ENCODE measurements around the gene PRR27. TPM values are rescaled to one million over a fixed set of nuclear protein-coding genes. Genes with fewer than 3 reads are reported as not detected.

PRR27 gene
- total RNA-seq, 1 donor from 2014 or later, result not detected

GRCh38 chr4:70183168-70183939 lies 29.3 kb downstream of the PRR27 start:
- Histone ChIP-seq H3K4me1 (no peaks in the 10 kb centered on the region), H3K27ac (no peak overlapping the region), H3K9me3 (no peaks in the 10 kb centered on the region), H3K4me3 (no peak overlapping the region), H3K36me3 (no peaks in the 10 kb centered on the region), H3K27me3 (no peaks in the 10 kb centered on the region)
- intact Hi-C loops (cut with DNase I), result no loop called here
- TF ChIP-seq POLR2AphosphoS5 (IDR thresholded peaks at IDR 0.05; ENCODE audit: insufficient read depth in 1 of 2, low read depth in 1 of 2) (no peak), POLR2A (IDR thresholded peaks at IDR 0.05) (no peak)
- TF ChIP-seq, protein P1, sequence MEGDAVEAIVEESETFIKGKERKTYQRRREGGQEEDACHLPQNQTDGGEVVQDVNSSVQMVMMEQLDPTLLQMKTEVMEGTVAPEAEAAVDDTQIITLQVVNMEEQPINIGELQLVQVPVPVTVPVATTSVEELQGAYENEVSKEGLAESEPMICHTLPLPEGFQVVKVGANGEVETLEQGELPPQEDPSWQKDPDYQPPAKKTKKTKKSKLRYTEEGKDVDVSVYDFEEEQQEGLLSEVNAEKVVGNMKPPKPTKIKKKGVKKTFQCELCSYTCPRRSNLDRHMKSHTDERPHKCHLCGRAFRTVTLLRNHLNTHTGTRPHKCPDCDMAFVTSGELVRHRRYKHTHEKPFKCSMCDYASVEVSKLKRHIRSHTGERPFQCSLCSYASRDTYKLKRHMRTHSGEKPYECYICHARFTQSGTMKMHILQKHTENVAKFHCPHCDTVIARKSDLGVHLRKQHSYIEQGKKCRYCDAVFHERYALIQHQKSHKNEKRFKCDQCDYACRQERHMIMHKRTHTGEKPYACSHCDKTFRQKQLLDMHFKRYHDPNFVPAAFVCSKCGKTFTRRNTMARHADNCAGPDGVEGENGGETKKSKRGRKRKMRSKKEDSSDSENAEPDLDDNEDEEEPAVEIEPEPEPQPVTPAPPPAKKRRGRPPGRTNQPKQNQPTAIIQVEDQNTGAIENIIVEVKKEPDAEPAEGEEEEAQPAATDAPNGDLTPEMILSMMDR (IDR thresholded peaks at IDR 0.05), result no peak
- DNase-seq (ENCODE audit: extremely low spot score in 2 of 2), result no peak

GRCh38 chr4:70183940-70184246 lies 29.9 kb downstream of the PRR27 start:
- Histone ChIP-seq H3K4me1 (no peaks in the 10 kb centered on the region), H3K36me3 (no peaks in the 10 kb centered on the region), H3K27ac (no peak overlapping the region), H3K9me3 (no peaks in the 10 kb centered on the region), H3K4me3 (no peak overlapping the region), H3K27me3 (no peaks in the 10 kb centered on the region)
- intact Hi-C loops (cut with DNase I), result no loop called here
- no peak for DNase-seq (ENCODE audit: extremely low spot score in 2 of 2)
- TF ChIP-seq, protein P1 (IDR thresholded peaks at IDR 0.05), result no peak
- no peak for TF ChIP-seq POLR2A (IDR thresholded peaks at IDR 0.05)
- TF ChIP-seq POLR2AphosphoS5 (IDR thresholded peaks at IDR 0.05; ENCODE audit: insufficient read depth in 1 of 2, low read depth in 1 of 2), result no peak

GRCh38 chr4:70187216-70187615 lies 33.2 kb downstream of the PRR27 start:
- Histone ChIP-seq H3K4me1 (no peaks in the 10 kb centered on the region), H3K27ac (no peak overlapping the region), H3K27me3 (no peaks in the 10 kb centered on the region), H3K36me3 (no peaks in the 10 kb centered on the region), H3K9me3 (no peaks in the 10 kb centered on the region), H3K4me3 (no peak overlapping the region)
- TF ChIP-seq POLR2AphosphoS5 (IDR thresholded peaks at IDR 0.05; ENCODE audit: insufficient read depth in 1 of 2, low read depth in 1 of 2) (no peak), POLR2A (IDR thresholded peaks at IDR 0.05) (no peak)
- TF ChIP-seq, protein P1 (IDR thresholded peaks at IDR 0.05), result no peak
- intact Hi-C loops (cut with DNase I), result no loop called here
- DNase-seq (ENCODE audit: extremely low spot score in 2 of 2), result no peak

GRCh38 chr4:70190579-70190978 lies 36.5 kb downstream of the PRR27 start:
- no peak for DNase-seq (ENCODE audit: extremely low spot score in 2 of 2)
- Histone ChIP-seq H3K9me3 (no peaks in the 10 kb centered on the region), H3K27ac (no peak overlapping the region), H3K27me3 (no peaks in the 10 kb centered on the region), H3K4me1 (no peaks in the 10 kb centered on the region), H3K4me3 (no peak overlapping the region), H3K36me3 (no peaks in the 10 kb centered on the region)
- intact Hi-C loops (cut with DNase I), result no loop called here
- TF ChIP-seq POLR2A (IDR thresholded peaks at IDR 0.05) (no peak), POLR2AphosphoS5 (IDR thresholded peaks at IDR 0.05; ENCODE audit: insufficient read depth in 1 of 2, low read depth in 1 of 2) (no peak)
- TF ChIP-seq, protein P1 (IDR thresholded peaks at IDR 0.05), result no peak

- no peak for TF ChIP-seq POLR2A (IDR thresholded peaks at IDR 0.05)
- TF ChIP-seq POLR2AphosphoS5 (IDR thresholded peaks at IDR 0.05; ENCODE audit: insufficient read depth in 1 of 2, low read depth in 1 of 2), result no peak
- TF ChIP-seq, protein P1 (IDR thresholded peaks at IDR 0.05), result no peak
- Histone ChIP-seq H3K27ac (no peak overlapping the region), H3K9me3 (no peaks in the 10 kb centered on the region), H3K27me3 (no peaks in the 10 kb centered on the region), H3K4me3 (no peak overlapping the region), H3K36me3 (no peaks in the 10 kb centered on the region), H3K4me1 (no peaks in the 10 kb centered on the region)
- DNase-seq (ENCODE audit: extremely low spot score in 2 of 2), result no peak
- intact Hi-C loops (cut with DNase I), result no loop called here
Observed at GRCh38 chr4:70191647-70192046, 37.6 kb downstream of the PRR27 start.
